Duodenal mucosa (tissue), 2 donors: ENCODE data around the gene WRAP73.

Experiments used
- H3K27ac ChIP-seq: one replicate; pipeline ENCODE4 v1.7.0; 2013; ENCODE audit warnings: low read depth, low read length
- H3K27me3 ChIP-seq, 2 donors: one replicate each; pipeline ENCODE4 v1.7.0; 2013; ENCODE audit warnings: low read length in 2 of 2, control low read depth in 1 of 2; ENCODE audit not compliant: insufficient read depth in 2 of 2, control insufficient read depth in 1 of 2
- H3K36me3 ChIP-seq, 2 donors: one replicate each; pipeline ENCODE4 v1.7.0; 2013; ENCODE audit warnings: low read length in 2 of 2, control low read depth in 1 of 2; ENCODE audit not compliant: insufficient read depth in 2 of 2, control insufficient read depth in 1 of 2
- H3K4me1 ChIP-seq, 2 donors: one replicate each; pipeline ENCODE4 v1.7.0; 2013; ENCODE audit warnings: low read length in 2 of 2, control low read depth in 1 of 2; ENCODE audit not compliant: insufficient read depth in 2 of 2, control insufficient read depth in 1 of 2
- H3K4me3 ChIP-seq, 2 donors: one replicate each; pipeline ENCODE4 v1.7.0; 2013; ENCODE audit warnings: low read length in 2 of 2, low read depth in 1 of 2
- H3K9ac ChIP-seq, 2 donors: one replicate each; pipeline ENCODE4 v1.7.0; 2013; ENCODE audit warnings: low read length in 2 of 2, low read depth in 1 of 2
- H3K9me3 ChIP-seq, 2 donors: one replicate each; pipeline ENCODE4 v1.7.0; 2013; ENCODE audit warnings: low read length in 2 of 2, control low read depth in 1 of 2; ENCODE audit not compliant: control insufficient read depth in 1 of 2

Gene WRAP73

GRCh38 chr1:3599286-3599811 is 50.6 kb downstream of the WRAP73 start:
- Histone ChIP-seq H3K36me3 (no peaks in the 10 kb centered on the region), H3K4me3 (no peak overlapping the region), H3K27ac (no peak overlapping the region), H3K9ac (no peak overlapping the region), H3K9me3 (no peaks in the 10 kb centered on the region), H3K27me3 (no peaks in the 10 kb centered on the region), H3K4me1 (peaks cover 9 to 16% of the 10 kb centered on the region in 2 donors)

GRCh38 chr1:3598522-3599285 is 51.2 kb downstream of the WRAP73 start:
- Histone ChIP-seq H3K27ac (no peak overlapping the region), H3K9ac (no peak overlapping the region)

GRCh38 chr1:3598051-3598491 is 51.8 kb downstream of the WRAP73 start:
- peaks cover 9 to 16% of the 10 kb centered on the region in 2 donors for H3K4me1 ChIP-seq
- H3K27me3 ChIP-seq: no peaks in the 10 kb centered on the region
- peak overlapping the region in 1 of 2 donors; percentile 21 for H3K4me3 ChIP-seq
- no peaks in the 10 kb centered on the region for H3K9me3 ChIP-seq
- H3K27ac ChIP-seq: no peak overlapping the region
- no peaks in the 10 kb centered on the region for H3K36me3 ChIP-seq
- no peak overlapping the region for H3K9ac ChIP-seq

More at GRCh38 chr1:3598522-3599285, 51.2 kb downstream of the WRAP73 start:
- H3K4me3 ChIP-seq: peak overlapping the region in 1 of 2 donors; percentile 21
- H3K36me3 ChIP-seq: no peaks in the 10 kb centered on the region
- H3K9me3 ChIP-seq: no peaks in the 10 kb centered on the region
- no peaks in the 10 kb centered on the region for H3K27me3 ChIP-seq
- H3K4me1 ChIP-seq: peaks cover 9 to 16% of the 10 kb centered on the region in 2 donors

- Histone ChIP-seq H3K4me1 (peaks cover 9 to 16% of the 10 kb centered on the region in 2 donors), H3K27me3 (no peaks in the 10 kb centered on the region), H3K9ac (no peak overlapping the region), H3K27ac (no peak overlapping the region), H3K9me3 (no peaks in the 10 kb centered on the region), H3K36me3 (no peaks in the 10 kb centered on the region), H3K4me3 (no peak overlapping the region)
Observed at GRCh38 chr1:3597599-3597964, 52.3 kb downstream of the WRAP73 start.

GRCh38 chr1:3596663-3597598 is 53.0 kb downstream of the WRAP73 start:
- no peaks in the 10 kb centered on the region for H3K27me3 ChIP-seq
- H3K4me1 ChIP-seq: peaks cover 9 to 16% of the 10 kb centered on the region in 2 donors
- H3K36me3 ChIP-seq: no peaks in the 10 kb centered on the region
- H3K4me3 ChIP-seq: no peak overlapping the region
- H3K9me3 ChIP-seq: no peaks in the 10 kb centered on the region
- no peak overlapping the region for H3K9ac ChIP-seq
- H3K27ac ChIP-seq: no peak overlapping the region

- no peak overlapping the region for H3K4me3 ChIP-seq
- H3K27me3 ChIP-seq: no peaks in the 10 kb centered on the region
- no peaks in the 10 kb centered on the region for H3K36me3 ChIP-seq
- H3K4me1 ChIP-seq: peaks cover 9 to 16% of the 10 kb centered on the region in 2 donors
- no peak overlapping the region for H3K9ac ChIP-seq
- no peak overlapping the region for H3K27ac ChIP-seq
- no peaks in the 10 kb centered on the region for H3K9me3 ChIP-seq
Observed at GRCh38 chr1:3595949-3596348, 54.0 kb downstream of the WRAP73 start.

GRCh38 chr1:3594706-3595377 is 55.1 kb downstream of the WRAP73 start:
- Histone ChIP-seq H3K36me3 (no peaks in the 10 kb centered on the region), H3K27me3 (no peaks in the 10 kb centered on the region), H3K4me1 (peaks cover 9 to 16% of the 10 kb centered on the region in 2 donors), H3K27ac (no peak overlapping the region), H3K9me3 (no peaks in the 10 kb centered on the region), H3K4me3 (no peak overlapping the region), H3K9ac (no peak overlapping the region)

GRCh38 chr1:3593745-3594144 is 56.2 kb downstream of the WRAP73 start:
- Histone ChIP-seq H3K27ac (no peak overlapping the region), H3K36me3 (no peaks in the 10 kb centered on the region), H3K4me1 (peaks cover 9 to 15% of the 10 kb centered on the region in 2 donors), H3K27me3 (no peaks in the 10 kb centered on the region), H3K9ac (no peak overlapping the region), H3K4me3 (no peak overlapping the region), H3K9me3 (no peaks in the 10 kb centered on the region)

GRCh38 chr1:3593334-3593733 is 56.6 kb downstream of the WRAP73 start:
- Histone ChIP-seq H3K4me3 (no peak overlapping the region), H3K9ac (no peak overlapping the region), H3K36me3 (no peaks in the 10 kb centered on the region), H3K27me3 (no peaks in the 10 kb centered on the region), H3K9me3 (no peaks in the 10 kb centered on the region), H3K4me1 (peaks cover 9 to 11% of the 10 kb centered on the region in 2 donors), H3K27ac (no peak overlapping the region)
